Keratinocyte (primary cell): Measurements from ENCODE around the gene ACVR1B. TPM values are rescaled to one million over a fixed set of nuclear protein-coding genes. Genes with fewer than 3 reads are reported as not detected.

Experiments used
- DNase-seq: peaks from one replicate; pipeline ENCODE4 v3.0.0-alpha.2; 2011; ENCODE audit warnings: low read depth, missing footprints, low spot score
- FAIRE-seq: peaks from 2 replicates; lab custom pipeline; 2011; peaks lifted over from hg19 to GRCh38; lab: Jason Lieb, UNC
- H2AFZ ChIP-seq: 2 replicates; pipeline ENCODE4 v1.6.0; 2012; ENCODE audit warnings: low read length, control low read depth, inconsistent platforms; ENCODE audit not compliant: control insufficient read depth
- H3K27ac ChIP-seq: 2 replicates; pipeline ENCODE4 v1.5.1; 2011; ENCODE audit warnings: low read length; ENCODE audit not compliant: control insufficient read depth, insufficient read depth
- H3K27me3 ChIP-seq: 3 replicates; pipeline ENCODE4 v1.6.0; 2011; ENCODE audit warnings: low read length; ENCODE audit not compliant: control insufficient read depth, insufficient read depth; ENCODE audit errors: extremely low read depth
- H3K36me3 ChIP-seq, 2 experiments: 2 replicates in 1 of 2; 3 replicates in 1 of 2; pipeline ENCODE4 v1.5.1; 2011; ENCODE audit warnings: low read length in 2 of 2, mild to moderate bottlenecking in 1 of 2; ENCODE audit not compliant: control insufficient read depth in 2 of 2, insufficient read depth in 2 of 2; ENCODE audit errors: extremely low read depth in 1 of 2
- H3K4me1 ChIP-seq: 3 replicates; pipeline ENCODE4 v1.5.1; 2011; ENCODE audit warnings: low read length; ENCODE audit not compliant: control insufficient read depth, insufficient read depth; ENCODE audit errors: extremely low read depth
- H3K4me2 ChIP-seq: 3 replicates; pipeline ENCODE4 v1.6.0; 2011; ENCODE audit warnings: low read depth, low read length; ENCODE audit not compliant: control insufficient read depth, insufficient read depth; ENCODE audit errors: extremely low read depth
- H3K4me3 ChIP-seq, 3 experiments: fragments of 200-600 bp in 1 of 3; sonication (generic) in 1 of 3; 2 replicates in 2 of 3; 3 replicates in 1 of 3; pipeline ENCODE4 v1.5.1; 2011 to 2016; ENCODE audit warnings: low read length in 3 of 3, mild to moderate bottlenecking in 3 of 3, control low read depth in 2 of 3, inconsistent platforms in 1 of 3, low read depth in 1 of 3, mixed read lengths in 1 of 3, mixed run types in 1 of 3, moderate library complexity in 1 of 3; ENCODE audit not compliant: control insufficient read depth in 2 of 3, insufficient read depth in 2 of 3; ENCODE audit errors: extremely low read depth in 1 of 3
- H3K79me2 ChIP-seq: 2 replicates; pipeline ENCODE4 v1.6.0; 2012; ENCODE audit warnings: low read length; ENCODE audit not compliant: control insufficient read depth, insufficient read depth
- H3K9ac ChIP-seq: 3 replicates; pipeline ENCODE4 v1.6.0; 2011; ENCODE audit warnings: low read length; ENCODE audit not compliant: control insufficient read depth, insufficient read depth; ENCODE audit errors: extremely low read depth
- H3K9me1 ChIP-seq: 3 replicates; pipeline ENCODE4 v1.6.0; 2011; ENCODE audit warnings: low read length; ENCODE audit not compliant: control insufficient read depth, insufficient read depth; ENCODE audit errors: extremely low read depth
- H3K9me3 ChIP-seq: 2 replicates; pipeline ENCODE4 v1.5.1; 2012; ENCODE audit warnings: low read depth, low read length; ENCODE audit not compliant: control insufficient read depth
- H4K20me1 ChIP-seq: 3 replicates; pipeline ENCODE4 v1.6.0; 2011; ENCODE audit warnings: low read length; ENCODE audit not compliant: control insufficient read depth, insufficient read depth; ENCODE audit errors: extremely low read depth
- EZH2 ChIP-seq: IDR thresholded peaks from one replicate; pipeline ENCODE4 v1.6.1; 2012; ENCODE audit warnings: inconsistent platforms, mild to moderate bottlenecking, low read length, moderate library complexity
- dilution Hi-C: fragments of 300-500 bp; cut with MboI; formaldehyde crosslinking; loops from one replicate; pipeline ENCODE4 v1.7.0; 2020; ENCODE audit warnings: low sequenced_read_pairs; ENCODE audit not compliant: extremely low pct_ligation_motif_present
- polyA plus RNA-seq, 5 experiments: library from polyadenylated mRNA; depleted of rRNA in 3 of 5; stranded (reverse) in 3 of 5; stranded (forward) in 1 of 5; unstranded in 1 of 5; fragments of >200 nt; gene quantifications; 1 replicate in 1 of 5; 2 replicates in 3 of 5; 3 replicates in 1 of 5; pipeline versions ENCODE4 v1.2.1 to v1.2.3, GENCODE V29; 2011 to 2012; ENCODE audit warnings: missing spikeins in 2 of 5, low read depth in 1 of 5, low replicate concordance in 1 of 5
- TF ChIP-seq, protein P1 (sequence below), 3 experiments: IDR thresholded peaks in 1 of 3; conservative IDR thresholded peaks in 1 of 3; optimal IDR thresholded peaks in 1 of 3; 2 replicates in 2 of 3; 3 replicates in 1 of 3; pipeline versions ENCODE3 to v1.5.1; 2011; ENCODE audit warnings: low read length in 3 of 3, mild to moderate bottlenecking in 3 of 3, moderate library complexity in 2 of 3, control low read depth in 1 of 3, inconsistent platforms in 1 of 3; ENCODE audit not compliant: insufficient read depth in 2 of 3; ENCODE audit errors: extremely low read depth in 1 of 3

The ACVR1B gene
- polyA plus RNA-seq, 1 donor (not counting 4 experiments of a cell fraction or from before 2014, with no cell fraction given): 12.7 TPM

DNA sequence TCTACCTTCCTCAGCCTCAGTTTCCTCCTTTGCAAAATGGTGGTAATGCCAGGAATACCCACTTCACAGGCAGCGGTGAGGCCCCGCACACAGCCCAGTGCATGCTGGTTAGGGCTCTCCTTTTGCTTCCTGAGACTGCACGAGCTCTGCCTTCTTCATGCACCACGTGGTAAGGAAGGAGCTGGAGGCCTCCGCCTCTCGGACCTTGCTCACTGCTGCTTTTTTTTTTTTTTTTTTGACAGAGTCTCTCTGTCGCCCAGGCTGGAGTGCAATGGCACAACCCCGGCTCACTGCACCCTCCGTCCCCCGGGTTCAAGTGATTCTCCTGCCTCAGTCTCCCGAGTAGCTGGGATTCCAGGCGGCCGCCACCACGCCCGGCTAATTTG is 73.3 kb downstream of the ACVR1B start:
- FAIRE-seq (no peak), DNase-seq (no peak)
- Histone ChIP-seq H3K9me3 (no peaks in the 10 kb centered on the region), H3K9me1 (no peaks in the 10 kb centered on the region), H3K27me3 (peaks cover 7% of the 10 kb centered on the region), H3K27ac (no peak overlapping the region), H3K4me1 (peaks cover 6% of the 10 kb centered on the region), H3K79me2 (no peaks in the 10 kb centered on the region), H3K36me3 (no peaks in the 10 kb centered on the region), H2AFZ (no peak overlapping the region), H3K4me2 (no peak overlapping the region), H4K20me1 (no peaks in the 10 kb centered on the region), H3K9ac (no peak overlapping the region), H3K4me3 (no peak overlapping the region)
- TF ChIP-seq, protein P1, sequence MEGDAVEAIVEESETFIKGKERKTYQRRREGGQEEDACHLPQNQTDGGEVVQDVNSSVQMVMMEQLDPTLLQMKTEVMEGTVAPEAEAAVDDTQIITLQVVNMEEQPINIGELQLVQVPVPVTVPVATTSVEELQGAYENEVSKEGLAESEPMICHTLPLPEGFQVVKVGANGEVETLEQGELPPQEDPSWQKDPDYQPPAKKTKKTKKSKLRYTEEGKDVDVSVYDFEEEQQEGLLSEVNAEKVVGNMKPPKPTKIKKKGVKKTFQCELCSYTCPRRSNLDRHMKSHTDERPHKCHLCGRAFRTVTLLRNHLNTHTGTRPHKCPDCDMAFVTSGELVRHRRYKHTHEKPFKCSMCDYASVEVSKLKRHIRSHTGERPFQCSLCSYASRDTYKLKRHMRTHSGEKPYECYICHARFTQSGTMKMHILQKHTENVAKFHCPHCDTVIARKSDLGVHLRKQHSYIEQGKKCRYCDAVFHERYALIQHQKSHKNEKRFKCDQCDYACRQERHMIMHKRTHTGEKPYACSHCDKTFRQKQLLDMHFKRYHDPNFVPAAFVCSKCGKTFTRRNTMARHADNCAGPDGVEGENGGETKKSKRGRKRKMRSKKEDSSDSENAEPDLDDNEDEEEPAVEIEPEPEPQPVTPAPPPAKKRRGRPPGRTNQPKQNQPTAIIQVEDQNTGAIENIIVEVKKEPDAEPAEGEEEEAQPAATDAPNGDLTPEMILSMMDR (optimal IDR thresholded peaks at IDR 0.05 in 1 of 3, IDR thresholded peaks at IDR 0.05 in 1 of 3, conservative IDR thresholded peaks at IDR 0.05 in 1 of 3; ENCODE audit: extremely low read depth in 1 of 3, insufficient read depth in 2 of 3, low read length in 3 of 3): no peak
- no peak for TF ChIP-seq EZH2
- dilution Hi-C loops: no loop called here

DNA sequence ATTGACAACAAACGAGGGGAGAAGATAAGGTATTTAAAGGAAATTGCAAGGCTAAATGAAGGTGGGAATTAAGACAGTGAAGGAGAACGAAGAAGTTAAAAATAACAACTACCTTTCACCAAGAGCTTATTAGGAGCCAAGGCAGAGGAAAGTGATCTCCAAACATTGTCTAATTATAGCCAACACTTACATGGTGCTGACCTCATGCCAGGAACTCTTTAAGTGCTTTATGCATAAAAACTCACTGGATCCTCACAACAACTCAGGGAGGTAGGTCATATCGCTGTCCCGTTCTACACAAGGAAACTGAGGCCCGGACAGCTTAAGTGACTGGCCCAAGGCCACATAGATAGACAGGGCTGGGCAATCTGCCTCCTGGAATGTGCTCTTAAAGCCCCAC is 74.8 kb downstream of the ACVR1B start:
- dilution Hi-C loops: no loop called here
- Histone ChIP-seq H4K20me1 (no peaks in the 10 kb centered on the region), H3K4me1 (peaks cover 6% of the 10 kb centered on the region), H3K27me3 (peaks cover 7% of the 10 kb centered on the region), H3K36me3 (no peaks in the 10 kb centered on the region), H3K79me2 (no peaks in the 10 kb centered on the region), H3K9ac (no peak overlapping the region), H2AFZ (no peak overlapping the region), H3K9me1 (no peaks in the 10 kb centered on the region), H3K4me3 (no peak overlapping the region), H3K27ac (no peak overlapping the region), H3K4me2 (peak overlapping the region; percentile 99), H3K9me3 (no peaks in the 10 kb centered on the region)
- FAIRE-seq: no peak
- no peak for TF ChIP-seq EZH2
- TF ChIP-seq, protein P1 (optimal IDR thresholded peaks at IDR 0.05 in 1 of 3, IDR thresholded peaks at IDR 0.05 in 1 of 3, conservative IDR thresholded peaks at IDR 0.05 in 1 of 3; ENCODE audit: extremely low read depth in 1 of 3, insufficient read depth in 2 of 3, low read length in 3 of 3): no peak
- no peak for DNase-seq
